Osteoblast (primary cell): ENCODE data around the gene ARPC1B. TPM values are rescaled to one million over a fixed set of nuclear protein-coding genes. Genes with fewer than 3 reads are reported as not detected.

Experiments
- DNase-seq: peaks from one replicate; pipeline ENCODE4 v3.0.0; 2011; ENCODE audit warnings: low spot score, mixed read lengths; ENCODE audit not compliant: insufficient read length; ENCODE audit errors: missing footprints
- H2AFZ ChIP-seq: 2 replicates; pipeline ENCODE4 v1.6.0; 2011; ENCODE audit warnings: mild to moderate bottlenecking, low read length
- H3K27ac ChIP-seq: 2 replicates; pipeline ENCODE4 v1.5.1; 2011; ENCODE audit warnings: mild to moderate bottlenecking, low read depth, low read length, moderate library complexity
- H3K27me3 ChIP-seq: 2 replicates; pipeline ENCODE4 v1.6.0; 2012; ENCODE audit warnings: mild to moderate bottlenecking, control low read depth, inconsistent platforms, low read length, moderate library complexity; ENCODE audit not compliant: insufficient read depth
- H3K36me3 ChIP-seq: 2 replicates; pipeline ENCODE4 v1.5.1; 2011; ENCODE audit warnings: mild to moderate bottlenecking, low read length, control low read depth, moderate library complexity; ENCODE audit not compliant: insufficient read depth
- H3K4me1 ChIP-seq: 2 replicates; pipeline ENCODE4 v1.5.1; 2011; ENCODE audit warnings: mild to moderate bottlenecking, low read length, control low read depth, moderate library complexity; ENCODE audit not compliant: insufficient read depth
- H3K4me2 ChIP-seq: 2 replicates; pipeline ENCODE4 v1.6.0; 2011; ENCODE audit warnings: mild to moderate bottlenecking, low read length; ENCODE audit not compliant: insufficient read depth
- H3K4me3 ChIP-seq: fragments of 200-600 bp; sonication (generic); 3 replicates; pipeline ENCODE4 v1.5.1; 2012; ENCODE audit warnings: mild to moderate bottlenecking, low read length, inconsistent platforms; ENCODE audit not compliant: insufficient read depth
- H3K79me2 ChIP-seq: 2 replicates; pipeline ENCODE4 v1.6.0; 2012; ENCODE audit warnings: mild to moderate bottlenecking, low read length, control low read depth, inconsistent platforms; ENCODE audit not compliant: insufficient read depth
- H3K9me3 ChIP-seq: 2 replicates; pipeline ENCODE4 v1.5.1; 2011; ENCODE audit warnings: low read depth, low read length, control low read depth
- H4K20me1 ChIP-seq: 2 replicates; pipeline ENCODE4 v1.6.0; 2012; ENCODE audit warnings: mild to moderate bottlenecking, low read length, control low read depth; ENCODE audit not compliant: insufficient read depth
- total RNA-seq: library from RNA; depleted of rRNA; stranded (reverse); fragments of >200 nt; gene quantifications from 2 replicates; pipeline ENCODE4 v1.2.3, GENCODE V29; 2012
- TF ChIP-seq, protein P1 (sequence below): IDR thresholded peaks from 2 replicates; pipeline ENCODE4 v1.5.1; 2011; ENCODE audit warnings: mild to moderate bottlenecking, low read depth, low read length, moderate library complexity; ENCODE audit errors: extremely low read depth

Gene ARPC1B
- total RNA-seq, 1 donor = 273 TPM

DNA sequence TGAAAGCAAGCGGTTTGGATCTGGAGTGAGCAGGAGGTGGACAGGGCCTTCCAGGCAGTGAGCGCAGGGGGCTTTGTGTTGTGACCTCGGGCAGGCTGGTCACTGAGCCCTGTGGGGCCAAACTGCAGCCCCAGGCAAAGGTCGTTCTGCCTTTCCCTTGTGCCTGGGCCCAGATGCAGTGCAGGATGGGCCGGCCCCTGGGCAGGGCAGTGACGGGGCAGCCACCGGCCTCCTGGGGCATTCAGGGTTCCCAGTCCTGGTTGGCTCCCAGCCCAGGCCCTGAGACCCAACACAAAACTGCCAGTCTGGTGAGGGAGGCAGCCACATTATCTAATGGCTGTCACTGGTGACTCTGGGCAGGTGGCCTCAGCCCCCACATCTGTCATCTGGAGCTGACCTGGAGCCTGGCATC is 7.1 kb downstream of the ARPC1B start:
- Histone ChIP-seq H3K27me3 (no peaks in the 10 kb centered on the region), H3K27ac (peak overlapping the region; percentile 8), H3K4me3 (no peak overlapping the region), H3K4me1 (peaks cover 24% of the 10 kb centered on the region), H3K4me2 (no peak overlapping the region), H4K20me1 (peaks cover 57% of the 10 kb centered on the region), H3K79me2 (peaks cover 72% of the 10 kb centered on the region), H3K9me3 (no peaks in the 10 kb centered on the region), H2AFZ (no peak overlapping the region), H3K36me3 (peaks cover 37% of the 10 kb centered on the region)
- TF ChIP-seq, protein P1, sequence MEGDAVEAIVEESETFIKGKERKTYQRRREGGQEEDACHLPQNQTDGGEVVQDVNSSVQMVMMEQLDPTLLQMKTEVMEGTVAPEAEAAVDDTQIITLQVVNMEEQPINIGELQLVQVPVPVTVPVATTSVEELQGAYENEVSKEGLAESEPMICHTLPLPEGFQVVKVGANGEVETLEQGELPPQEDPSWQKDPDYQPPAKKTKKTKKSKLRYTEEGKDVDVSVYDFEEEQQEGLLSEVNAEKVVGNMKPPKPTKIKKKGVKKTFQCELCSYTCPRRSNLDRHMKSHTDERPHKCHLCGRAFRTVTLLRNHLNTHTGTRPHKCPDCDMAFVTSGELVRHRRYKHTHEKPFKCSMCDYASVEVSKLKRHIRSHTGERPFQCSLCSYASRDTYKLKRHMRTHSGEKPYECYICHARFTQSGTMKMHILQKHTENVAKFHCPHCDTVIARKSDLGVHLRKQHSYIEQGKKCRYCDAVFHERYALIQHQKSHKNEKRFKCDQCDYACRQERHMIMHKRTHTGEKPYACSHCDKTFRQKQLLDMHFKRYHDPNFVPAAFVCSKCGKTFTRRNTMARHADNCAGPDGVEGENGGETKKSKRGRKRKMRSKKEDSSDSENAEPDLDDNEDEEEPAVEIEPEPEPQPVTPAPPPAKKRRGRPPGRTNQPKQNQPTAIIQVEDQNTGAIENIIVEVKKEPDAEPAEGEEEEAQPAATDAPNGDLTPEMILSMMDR = no peak
- DNase-seq = no peak

DNA sequence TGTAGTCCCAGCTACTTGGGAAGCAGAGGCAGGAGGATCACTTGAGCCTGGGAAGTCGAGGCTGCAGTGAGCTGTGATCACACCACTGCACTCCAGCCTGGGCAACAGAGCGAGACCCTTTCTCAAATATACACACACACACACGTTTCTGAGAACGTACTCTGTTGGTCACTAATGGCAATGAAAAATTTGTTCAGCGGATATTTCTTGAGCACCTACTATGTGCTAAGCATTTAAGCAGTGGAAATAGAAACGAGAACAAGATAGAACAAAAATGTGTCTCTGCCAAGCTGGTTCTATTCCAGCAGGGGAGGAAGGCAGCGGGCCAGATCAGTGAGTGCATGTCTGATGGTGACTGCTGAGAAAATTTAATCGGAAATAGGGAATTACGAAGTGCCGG is 8.7 kb downstream of the ARPC1B start:
- peaks cover 24% of the 10 kb centered on the region for H3K4me1 ChIP-seq
- no peak overlapping the region for H3K4me2 ChIP-seq
- no peak overlapping the region for H3K27ac ChIP-seq
- no peaks in the 10 kb centered on the region for H3K27me3 ChIP-seq
- no peak for DNase-seq
- TF ChIP-seq, protein P1 = no peak
- H3K36me3 ChIP-seq = peaks cover 45% of the 10 kb centered on the region
- peaks cover 60% of the 10 kb centered on the region for H3K79me2 ChIP-seq
- H3K4me3 ChIP-seq = no peak overlapping the region
- H2AFZ ChIP-seq = no peak overlapping the region
- peaks cover 62% of the 10 kb centered on the region for H4K20me1 ChIP-seq
- no peaks in the 10 kb centered on the region for H3K9me3 ChIP-seq

GRCh38 chr7:99383791-99384370 is 9.4 kb downstream of the ARPC1B start:
- no peak overlapping the region for H3K4me2 ChIP-seq
- H3K36me3 ChIP-seq = peaks cover 47% of the 10 kb centered on the region
- TF ChIP-seq, protein P1 = no peak
- no peak overlapping the region for H2AFZ ChIP-seq
- H4K20me1 ChIP-seq = peaks cover 61% of the 10 kb centered on the region
- H3K9me3 ChIP-seq = no peaks in the 10 kb centered on the region
- DNase-seq = no peak
- no peak overlapping the region for H3K27ac ChIP-seq
- no peaks in the 10 kb centered on the region for H3K27me3 ChIP-seq
- peaks cover 60% of the 10 kb centered on the region for H3K79me2 ChIP-seq
- H3K4me3 ChIP-seq = no peak overlapping the region
- peaks cover 23% of the 10 kb centered on the region for H3K4me1 ChIP-seq

- Histone ChIP-seq H3K9me3 (no peaks in the 10 kb centered on the region), H3K4me2 (no peak overlapping the region), H3K79me2 (peaks cover 60% of the 10 kb centered on the region), H3K36me3 (peaks cover 51% of the 10 kb centered on the region), H3K27me3 (no peaks in the 10 kb centered on the region), H4K20me1 (peaks cover 55% of the 10 kb centered on the region), H3K27ac (no peak overlapping the region), H2AFZ (no peak overlapping the region), H3K4me1 (peaks cover 17% of the 10 kb centered on the region), H3K4me3 (no peak overlapping the region)
- TF ChIP-seq, protein P1 = no peak
- no peak for DNase-seq
Measured at GRCh38 chr7:99384523-99384922, 10.0 kb downstream of the ARPC1B start.
